ENCODE measurements around the gene TTC34. TPM values are rescaled to one million over a fixed set of nuclear protein-coding genes. Genes with fewer than 3 reads are reported as not detected.

Gene TTC34
- total and polyA plus RNA-seq, 10 of the 15 experiments (the other 5 are each of a cell fraction or from before 2014, with no cell fraction given) = 0.03 to 0.49 (median 0.05) TPM; not detected in 2

DNA sequence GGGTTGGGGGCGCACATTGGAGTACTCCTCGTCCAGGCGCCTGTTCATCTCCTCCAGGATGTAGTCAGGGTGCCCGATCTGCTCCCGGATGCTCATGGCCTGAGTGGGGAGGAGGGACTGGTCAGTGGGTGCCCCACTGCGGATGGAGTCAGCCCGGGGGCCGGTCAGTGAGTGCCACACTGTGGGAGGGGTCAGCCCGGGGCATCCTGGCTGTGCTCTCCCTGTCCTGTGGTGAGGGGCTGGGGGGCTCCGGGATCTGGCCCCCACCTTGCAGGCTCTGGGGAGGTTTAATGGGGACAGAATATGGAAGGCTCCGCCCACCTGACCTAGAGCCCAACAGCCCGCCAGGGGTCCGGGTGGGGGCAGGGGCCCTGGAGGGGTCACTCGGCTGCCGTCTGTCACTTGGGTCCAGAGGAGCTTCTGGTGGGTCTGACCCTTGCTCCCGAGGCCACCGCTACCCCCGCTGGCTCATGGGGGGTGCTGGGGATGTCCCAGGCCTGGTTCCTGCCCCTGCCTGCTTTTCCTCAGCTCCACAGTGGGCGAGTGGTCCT, 206.2 kb downstream of the TTC34 start:
- Histone ChIP-seq H2AFZ (ENCODE audit: control insufficient read depth, low read depth, low read length) (no peak overlapping the region), H3K9ac (ENCODE audit: control insufficient read depth, insufficient read depth, low read length) (no peak overlapping the region), H3K9me3 (replicated peaks; ENCODE audit: control insufficient read depth, insufficient read depth, low read length) (no peaks in the 10 kb centered on the region), H3K79me2 (ENCODE audit: control insufficient read depth, insufficient read depth, low read length) (no peaks in the 10 kb centered on the region), H3K4me3 (no peak overlapping the region), H3K27ac (ENCODE audit: control insufficient read depth, insufficient read depth) (no peak overlapping the region), H3K36me3 (ENCODE audit: control insufficient read depth in 2 of 2, insufficient read depth in 2 of 2, low read length in 1 of 2) (no peaks in the 10 kb centered on the region), H4K20me1 (ENCODE audit: control insufficient read depth, insufficient read depth) (no peaks in the 10 kb centered on the region), H3K4me1 (ENCODE audit: control insufficient read depth, insufficient read depth, low read length) (no peaks in the 10 kb centered on the region), H3K27me3 (replicated peaks in 1 of 2; ENCODE audit: control insufficient read depth in 2 of 2, insufficient read depth in 2 of 2, low read length in 1 of 2) (no peaks in the 10 kb centered on the region), H3K4me2 (ENCODE audit: control insufficient read depth, insufficient read depth) (no peak overlapping the region)
- SMC1A ChIA-PET (ENCODE audit: uncharacterized antibody, unreplicated experiment) = no interaction called here
- no peak for FAIRE-seq
- RAD21 ChIA-PET (ENCODE audit: unreplicated experiment) = no interaction called here
- no peak for DNase-seq (ENCODE audit: low read depth, low spot score)
- no peak for ATAC-seq
- WGBS (ENCODE audit: insufficient coverage, insufficient replicate concordance, low lambda C conversion rate, missing lambda C conversion rate) = 35% methylated on average over 15 of the region's 19 CpGs
- in situ Hi-C loops (cut with MboI) = no loop called here
- CTCF ChIA-PET = no interaction called here
- intact Hi-C loops (cut with micrococcal nuclease; ENCODE audit: unreplicated experiment) = no loop called here
- POLR2A ChIA-PET = no interaction called here
- TF ChIP-seq, protein P1, sequence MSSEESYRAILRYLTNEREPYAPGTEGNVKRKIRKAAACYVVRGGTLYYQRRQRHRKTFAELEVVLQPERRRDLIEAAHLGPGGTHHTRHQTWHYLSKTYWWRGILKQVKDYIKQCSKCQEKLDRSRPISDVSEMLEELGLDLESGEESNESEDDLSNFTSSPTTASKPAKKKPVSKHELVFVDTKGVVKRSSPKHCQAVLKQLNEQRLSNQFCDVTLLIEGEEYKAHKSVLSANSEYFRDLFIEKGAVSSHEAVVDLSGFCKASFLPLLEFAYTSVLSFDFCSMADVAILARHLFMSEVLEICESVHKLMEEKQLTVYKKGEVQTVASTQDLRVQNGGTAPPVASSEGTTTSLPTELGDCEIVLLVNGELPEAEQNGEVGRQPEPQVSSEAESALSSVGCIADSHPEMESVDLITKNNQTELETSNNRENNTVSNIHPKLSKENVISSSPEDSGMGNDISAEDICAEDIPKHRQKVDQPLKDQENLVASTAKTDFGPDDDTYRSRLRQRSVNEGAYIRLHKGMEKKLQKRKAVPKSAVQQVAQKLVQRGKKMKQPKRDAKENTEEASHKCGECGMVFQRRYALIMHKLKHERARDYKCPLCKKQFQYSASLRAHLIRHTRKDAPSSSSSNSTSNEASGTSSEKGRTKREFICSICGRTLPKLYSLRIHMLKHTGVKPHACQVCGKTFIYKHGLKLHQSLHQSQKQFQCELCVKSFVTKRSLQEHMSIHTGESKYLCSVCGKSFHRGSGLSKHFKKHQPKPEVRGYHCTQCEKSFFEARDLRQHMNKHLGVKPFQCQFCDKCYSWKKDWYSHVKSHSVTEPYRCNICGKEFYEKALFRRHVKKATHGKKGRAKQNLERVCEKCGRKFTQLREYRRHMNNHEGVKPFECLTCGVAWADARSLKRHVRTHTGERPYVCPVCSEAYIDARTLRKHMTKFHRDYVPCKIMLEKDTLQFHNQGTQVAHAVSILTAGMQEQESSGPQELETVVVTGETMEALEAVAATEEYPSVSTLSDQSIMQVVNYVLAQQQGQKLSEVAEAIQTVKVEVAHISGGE (CRISPR knock-in tag; IDR thresholded peaks at IDR 0.05) = no peak
- TF ChIP-seq RB1 (IDR thresholded peaks at IDR 0.05; ENCODE audit: borderline replicate concordance) (no peak), RUNX3 (IDR thresholded peaks at IDR 0.05; ENCODE audit: low read length) (no peak), ZNF207 (IDR thresholded peaks at IDR 0.05; ENCODE audit: borderline replicate concordance) (no peak), SIN3A (IDR thresholded peaks at IDR 0.05; ENCODE audit: low read depth, low read length) (no peak), EED (IDR thresholded peaks at IDR 0.05; ENCODE audit: low read depth) (no peak), ZZZ3 (IDR thresholded peaks at IDR 0.05; ENCODE audit: control insufficient read depth, insufficient read length, low read depth) (no peak)
- BruUV-seq (replicated peaks) = no TSS peak

All from GM12878 (cell line).